Keratinocyte (primary cell): ENCODE results near the gene SLC49A4.

Experiments used
- CTCF ChIP-seq, 3 experiments: IDR thresholded peaks in 1 of 3; conservative IDR thresholded peaks in 1 of 3; optimal IDR thresholded peaks in 1 of 3; 2 replicates in 2 of 3; 3 replicates in 1 of 3; pipeline versions ENCODE3 to v1.5.1; 2011; ENCODE audit warnings: low read length in 3 of 3, mild to moderate bottlenecking in 3 of 3, moderate library complexity in 2 of 3, control low read depth in 1 of 3, inconsistent platforms in 1 of 3; ENCODE audit not compliant: insufficient read depth in 2 of 3; ENCODE audit errors: extremely low read depth in 1 of 3
- EZH2 ChIP-seq: IDR thresholded peaks from one replicate; pipeline ENCODE4 v1.6.1; 2012; ENCODE audit warnings: inconsistent platforms, mild to moderate bottlenecking, low read length, moderate library complexity

GRCh38 chr3:122890720-122891220 is 95.9 kb downstream of the SLC49A4 start:
- TF ChIP-seq CTCF (optimal IDR thresholded peaks at IDR 0.05 in 1 of 3, IDR thresholded peaks at IDR 0.05 in 1 of 3, conservative IDR thresholded peaks at IDR 0.05 in 1 of 3; ENCODE audit: extremely low read depth in 1 of 3, insufficient read depth in 2 of 3, low read length in 3 of 3): no peak
- TF ChIP-seq EZH2: no peak
